AG09309 (cell line): ENCODE data around the gene RGS3.

Experiments
- DNase-seq: peaks from one replicate; pipeline ENCODE4 v3.0.0-alpha.2; 2010; ENCODE audit warnings: low read depth
- H3K4me3 ChIP-seq: 2 replicates; pipeline ENCODE4 v1.5.1; 2011; ENCODE audit warnings: mild to moderate bottlenecking, low read depth, low read length, moderate library complexity; ENCODE audit not compliant: control insufficient read depth
- CTCF ChIP-seq: IDR thresholded peaks from 2 replicates; pipeline ENCODE4 v1.5.1; 2011; ENCODE audit warnings: mild to moderate bottlenecking, low read depth, low read length, inconsistent platforms; ENCODE audit not compliant: insufficient read depth, control insufficient read depth; ENCODE audit errors: missing control alignments

Gene RGS3

GRCh38 chr9:113582698-113583200 is 119.2 kb downstream of the RGS3 start:
- no peak for TF ChIP-seq CTCF
- no peak for DNase-seq
- no peak overlapping the region for H3K4me3 ChIP-seq

- no peak for TF ChIP-seq CTCF
Measured at GRCh38 chr9:113583511-113584427, 120.2 kb downstream of the RGS3 start.

GRCh38 chr9:113584428-113585084 is 121.0 kb downstream of the RGS3 start:
- no peak for DNase-seq
- no peak overlapping the region for H3K4me3 ChIP-seq
- TF ChIP-seq CTCF = no peak

More at GRCh38 chr9:113583511-113584427, 120.2 kb downstream of the RGS3 start:
- no peak overlapping the region for H3K4me3 ChIP-seq
- DNase-seq = no peak

- TF ChIP-seq CTCF = no peak
- DNase-seq = no peak
- H3K4me3 ChIP-seq = no peak overlapping the region
Measured at GRCh38 chr9:113585085-113585442, 121.5 kb downstream of the RGS3 start.

GRCh38 chr9:113585555-113585954 is 122.0 kb downstream of the RGS3 start:
- H3K4me3 ChIP-seq = no peak overlapping the region
- DNase-seq = no peak
- no peak for TF ChIP-seq CTCF

GRCh38 chr9:113587471-113588031 is 124.0 kb downstream of the RGS3 start:
- no peak for DNase-seq
- no peak for TF ChIP-seq CTCF

More at GRCh38 chr9:113587471-113588031, 124.0 kb downstream of the RGS3 start:
- H3K4me3 ChIP-seq = no peak overlapping the region
